NB4 (cell line): Measurements from ENCODE around the gene SGMS1.
"Not testable (repeated sequence)": the region's sequence is repeated elsewhere in the genome, so short reads cannot be mapped to it uniquely, and the experiment has no call there.

ENCODE experiments used
- MYC ChIP-seq: IDR thresholded peaks from 2 replicates; pipeline ENCODE4 v1.6.1; 2011; ENCODE audit warnings: low read depth, low read length
- POLR2A ChIP-seq: IDR thresholded peaks from 2 replicates; pipeline ENCODE4 v1.6.1; 2011; ENCODE audit warnings: mild to moderate bottlenecking; ENCODE audit not compliant: insufficient read length; ENCODE audit errors: extremely low read depth
- TF ChIP-seq, protein P1 (sequence below): IDR thresholded peaks from one replicate; pipeline ENCODE4 v1.5.1; 2012; ENCODE audit warnings: low read depth, low read length

DNA sequence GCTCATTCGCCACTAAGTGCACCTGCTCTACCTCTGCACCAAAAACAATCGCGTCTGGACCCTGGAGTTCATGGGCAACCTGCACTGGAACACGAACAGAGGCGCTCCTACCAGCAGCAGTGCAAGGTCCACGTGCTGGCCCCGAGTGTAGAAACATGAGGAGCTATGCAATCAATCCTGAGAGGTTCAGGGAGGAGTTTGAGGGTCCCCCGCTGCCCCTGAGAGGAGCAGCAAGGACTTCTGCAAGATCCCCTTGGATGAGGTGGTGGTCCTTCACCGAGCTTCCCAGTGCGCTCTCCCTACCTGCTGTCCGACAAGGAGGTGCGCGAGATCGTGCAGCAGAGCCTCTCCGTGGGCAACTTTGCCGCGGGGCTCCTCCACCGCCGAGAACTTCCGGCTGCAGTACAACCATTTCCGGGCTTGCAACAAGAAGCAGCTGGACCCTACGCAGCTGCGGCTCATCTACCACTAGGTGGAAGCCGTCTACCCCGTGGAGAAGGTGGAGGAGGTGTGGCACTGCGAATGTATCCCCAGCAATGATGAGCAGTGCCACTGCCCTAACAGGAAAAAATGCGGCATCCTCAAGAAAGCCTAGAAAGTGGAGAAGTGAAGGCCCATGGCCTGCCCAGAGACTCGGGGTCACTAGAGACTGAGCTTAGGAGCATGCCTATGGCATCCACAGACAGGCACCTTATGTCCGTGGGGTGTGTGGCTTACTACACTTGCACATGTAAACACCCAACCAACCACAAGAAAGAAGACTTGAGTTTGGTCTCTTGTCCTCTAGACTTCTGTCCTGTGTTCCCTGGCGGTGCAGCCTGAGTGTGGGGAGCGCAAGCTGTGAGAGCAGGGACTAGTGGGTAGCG lies 36.3 kb upstream of the SGMS1 start:
- TF ChIP-seq, protein P1, sequence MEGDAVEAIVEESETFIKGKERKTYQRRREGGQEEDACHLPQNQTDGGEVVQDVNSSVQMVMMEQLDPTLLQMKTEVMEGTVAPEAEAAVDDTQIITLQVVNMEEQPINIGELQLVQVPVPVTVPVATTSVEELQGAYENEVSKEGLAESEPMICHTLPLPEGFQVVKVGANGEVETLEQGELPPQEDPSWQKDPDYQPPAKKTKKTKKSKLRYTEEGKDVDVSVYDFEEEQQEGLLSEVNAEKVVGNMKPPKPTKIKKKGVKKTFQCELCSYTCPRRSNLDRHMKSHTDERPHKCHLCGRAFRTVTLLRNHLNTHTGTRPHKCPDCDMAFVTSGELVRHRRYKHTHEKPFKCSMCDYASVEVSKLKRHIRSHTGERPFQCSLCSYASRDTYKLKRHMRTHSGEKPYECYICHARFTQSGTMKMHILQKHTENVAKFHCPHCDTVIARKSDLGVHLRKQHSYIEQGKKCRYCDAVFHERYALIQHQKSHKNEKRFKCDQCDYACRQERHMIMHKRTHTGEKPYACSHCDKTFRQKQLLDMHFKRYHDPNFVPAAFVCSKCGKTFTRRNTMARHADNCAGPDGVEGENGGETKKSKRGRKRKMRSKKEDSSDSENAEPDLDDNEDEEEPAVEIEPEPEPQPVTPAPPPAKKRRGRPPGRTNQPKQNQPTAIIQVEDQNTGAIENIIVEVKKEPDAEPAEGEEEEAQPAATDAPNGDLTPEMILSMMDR = peak; percentile 54
- not testable (repeated sequence) for TF ChIP-seq POLR2A, MYC
